GM12878 (cell line): Measurements from ENCODE around the gene CARD18. TPM values are rescaled to one million over a fixed set of nuclear protein-coding genes. Genes with fewer than 3 reads are reported as not detected.

Experiments used
- ATAC-seq: fragments of 200-7000 bp; cut with Tn5 transposase; 3 replicates; pipeline ENCODE4 v1.9.1; 2020; ENCODE audit warnings: mild to moderate bottlenecking, moderate library complexity
- BruUV-seq: library from RNA; stranded (reverse); fragments of 400-500 nt; replicated peaks from 2 replicates; lab custom pipeline; 2021; lab: Mats Ljungman, UMichigan
- CTCF ChIA-PET: fragments of 300-600 bp; sonication (Branson Sonifier 250); formaldehyde crosslinking; extraction: SDS; loops from one replicate; lab custom pipeline; 2021; ENCODE audit warnings: inconsistent platforms; lab: Yijun Ruan, JAX
- POLR2A ChIA-PET: fragments of 350-600 bp; formaldehyde crosslinking; extraction: SDS; loops from one replicate; lab custom pipeline; 2021; ENCODE audit warnings: inconsistent platforms; lab: Charles Lee
- RAD21 ChIA-PET: fragments of 300-600 bp; sonication (Branson Sonifier 250); formaldehyde crosslinking; loops from one replicate; lab custom pipeline; 2023; ENCODE audit warnings: antibody characterized with exemption; ENCODE audit not compliant: unreplicated experiment; lab: Charles Lee
- SMC1A ChIA-PET: fragments of 300-600 bp; sonication (Branson Sonifier 250); formaldehyde crosslinking; loops from one replicate; lab custom pipeline; 2023; ENCODE audit not compliant: unreplicated experiment, uncharacterized antibody; lab: Charles Lee
- DNase-seq: peaks from one replicate; pipeline ENCODE4 v3.0.0-alpha.2; 2011; ENCODE audit warnings: low read depth, low spot score
- FAIRE-seq: peaks from 3 replicates; lab custom pipeline; 2011; peaks lifted over from hg19 to GRCh38; lab: Jason Lieb, UNC
- H2AFZ ChIP-seq: 2 replicates; pipeline ENCODE4 v1.6.0; 2011; ENCODE audit warnings: low read depth, low read length, control low read depth; ENCODE audit not compliant: control insufficient read depth
- H3K27ac ChIP-seq: 2 replicates; pipeline ENCODE4 v1.5.1; 2011; ENCODE audit warnings: control low read depth; ENCODE audit not compliant: control insufficient read depth, insufficient read depth
- H3K27me3 ChIP-seq, 2 experiments: replicated peaks in 1 of 2; 2 replicates each; pipeline versions ENCODE4 v1.6.0 to v1.6.1; 2011; ENCODE audit warnings: low read length in 1 of 2; ENCODE audit not compliant: control insufficient read depth in 2 of 2, insufficient read depth in 2 of 2
- H3K36me3 ChIP-seq, 2 experiments: 2 replicates each; pipeline ENCODE4 v1.5.1; 2011; ENCODE audit warnings: low read length in 1 of 2; ENCODE audit not compliant: control insufficient read depth in 2 of 2, insufficient read depth in 2 of 2
- H3K4me1 ChIP-seq: 2 replicates; pipeline ENCODE4 v1.6.1; 2011; ENCODE audit warnings: mild to moderate bottlenecking, low read length, moderate library complexity, mixed read lengths; ENCODE audit not compliant: control insufficient read depth, insufficient read depth
- H3K4me2 ChIP-seq: 2 replicates; pipeline ENCODE4 v1.6.0; 2011; ENCODE audit warnings: control low read depth; ENCODE audit not compliant: control insufficient read depth, insufficient read depth
- H3K4me3 ChIP-seq: fragments of 200-600 bp; sonication (generic); 2 replicates; pipeline ENCODE4 v1.5.1; 2016
- H3K79me2 ChIP-seq: 2 replicates; pipeline ENCODE4 v1.6.0; 2011; ENCODE audit warnings: low read length; ENCODE audit not compliant: control insufficient read depth, insufficient read depth
- H3K9ac ChIP-seq: 2 replicates; pipeline ENCODE4 v1.8.0; 2011; ENCODE audit warnings: low read length, control low read depth, mixed read lengths; ENCODE audit not compliant: control insufficient read depth, insufficient read depth
- H3K9me3 ChIP-seq: replicated peaks from 3 replicates; pipeline ENCODE4 v1.5.1; 2011; ENCODE audit warnings: mild to moderate bottlenecking, low read length; ENCODE audit not compliant: control insufficient read depth, insufficient read depth
- H4K20me1 ChIP-seq: 2 replicates; pipeline ENCODE4 v1.6.0; 2011; ENCODE audit not compliant: control insufficient read depth, insufficient read depth
- ATF7 ChIP-seq: fragments of 450-650 bp; IDR thresholded peaks from 2 replicates; pipeline ENCODE4 v1.6.1; 2016; ENCODE audit warnings: low read depth, mild to moderate bottlenecking
- HDGF ChIP-seq: fragments of 450-650 bp; IDR thresholded peaks from 2 replicates; pipeline ENCODE4 v1.6.1; 2016; ENCODE audit warnings: antibody characterized with exemption
- JUND ChIP-seq: IDR thresholded peaks from 2 replicates; pipeline ENCODE4 v1.6.1; 2012; ENCODE audit warnings: low read depth, mild to moderate bottlenecking, low read length, improper control_type of control experiment, moderate library complexity
- KDM1A ChIP-seq: fragments of 200-600 bp; sonication (generic); IDR thresholded peaks from 2 replicates; pipeline ENCODE4 v1.6.1; 2016; ENCODE audit warnings: borderline replicate concordance
- MXI1 ChIP-seq: fragments of 150-350 bp; IDR thresholded peaks from 2 replicates; pipeline ENCODE4 v1.6.1; 2011; ENCODE audit warnings: low read depth, mild to moderate bottlenecking, inconsistent platforms, low read length, improper control_type of control experiment
- SMARCA5 ChIP-seq: fragments of 450-650 bp; IDR thresholded peaks from 2 replicates; pipeline ENCODE4 v1.6.1; 2017; ENCODE audit warnings: mild to moderate bottlenecking
- STAT3 ChIP-seq: IDR thresholded peaks from 2 replicates; pipeline ENCODE4 v1.6.1; 2011; ENCODE audit warnings: low read depth, low read length, improper control_type of control experiment
- TCF3 ChIP-seq: IDR thresholded peaks from 2 replicates; pipeline ENCODE4 v1.6.1; 2012; ENCODE audit warnings: low read depth, mild to moderate bottlenecking, low read length, borderline replicate concordance; ENCODE audit not compliant: insufficient read depth
- WGBS: methylation state at CpG from one replicate; pipeline ENCODE4 v1.1.6; 2016; ENCODE audit warnings: low lambda C conversion rate; ENCODE audit not compliant: insufficient replicate concordance, insufficient coverage; ENCODE audit errors: missing lambda C conversion rate; 5-methylcytosine and 5-hydroxymethylcytosine counted together
- in situ Hi-C: fragments of 300-500 bp; cut with MboI; formaldehyde crosslinking; loops from 9 replicates; pipeline ENCODE4 v1.14.3; 2018; ENCODE audit warnings: mixed read lengths
- intact Hi-C: fragments of 100-400 bp; cut with micrococcal nuclease; formaldehyde crosslinking; loops from one replicate; pipeline ENCODE4 v1.14.2; 2022; ENCODE audit not compliant: unreplicated experiment
- polyA plus RNA-seq, 11 experiments: library from polyadenylated mRNA; depleted of rRNA in 4 of 11; unstranded in 6 of 11; stranded (reverse) in 5 of 11; fragments of >200 nt; fragmentation: Nextera tagmentation in 4 of 11; fragmentation: Illumina TruSeq in 1 of 11; extraction: Ambion mirVana in 4 of 11; extraction: Trizol in 1 of 11; gene quantifications; 1 replicate in 1 of 11; 2 replicates in 10 of 11; pipeline versions ENCODE4 v1.2.1 to v1.2.3, GENCODE V29; 2011 to 2016; ENCODE audit warnings: inconsistent platforms in 2 of 11, missing spikeins in 2 of 11, low read depth in 1 of 11
- total RNA-seq, 4 experiments: library from RNA; depleted of rRNA in 3 of 4; stranded (reverse); fragments of >200 nt in 3 of 4; fragmentation: Illumina TruSeq in 1 of 4; extraction: Trizol in 1 of 4; gene quantifications; 2 replicates each; pipeline versions ENCODE4 v1.2.1 to v1.2.3, GENCODE V29; 2013 to 2021
- TF ChIP-seq, protein P1 (sequence below): fragments of 150-350 bp; IDR thresholded peaks from 2 replicates; pipeline ENCODE4 v1.6.1; 2016; ENCODE audit warnings: low read depth, low read length
- TF ChIP-seq, protein P2 (sequence below): fragments of 450-650 bp; formaldehyde crosslinking; IDR thresholded peaks from 2 replicates; pipeline ENCODE4 v1.5.0; 2022; ENCODE audit warnings: mild to moderate bottlenecking, missing genetic modification characterization
- TF ChIP-seq, protein P3 (sequence below): fragments of 450-650 bp; IDR thresholded peaks from 2 replicates; pipeline ENCODE4 v1.6.1; 2017; ENCODE audit warnings: mild to moderate bottlenecking

Gene CARD18
- total and polyA plus RNA-seq, 10 of the 15 experiments (the other 5 are each of a cell fraction or from before 2014, with no cell fraction given): not detected

DNA sequence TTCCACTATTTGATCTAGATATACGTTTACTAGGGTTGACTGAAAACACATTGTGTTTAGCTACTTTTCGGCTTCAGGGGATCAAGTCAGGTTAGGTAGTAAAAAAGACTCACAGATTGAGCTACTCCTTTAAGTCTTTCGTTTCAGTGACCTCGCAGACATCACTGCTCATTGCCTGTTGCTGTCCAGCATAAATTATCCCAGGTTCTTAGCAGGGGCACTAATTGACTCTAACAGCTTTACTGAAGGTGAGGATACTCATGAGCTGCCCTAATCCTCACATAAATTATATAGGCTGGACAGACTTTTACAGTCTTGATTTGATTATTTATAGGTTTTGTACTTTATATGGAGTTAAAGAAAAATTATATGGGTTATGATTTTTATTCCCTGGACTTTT lies 3.7 kb downstream of the CARD18 start:
- CTCF ChIA-PET: no interaction called here
- RAD21 ChIA-PET: no interaction called here
- Histone ChIP-seq H3K27ac (no peak overlapping the region), H3K9me3 (no peaks in the 10 kb centered on the region), H3K9ac (no peak overlapping the region), H3K4me2 (no peak overlapping the region), H3K4me3 (no peak overlapping the region), H3K36me3 (no peaks in the 10 kb centered on the region), H4K20me1 (no peaks in the 10 kb centered on the region), H2AFZ (no peak overlapping the region), H3K27me3 (peaks cover 0 to 3% of the 10 kb centered on the region in 2 experiments; a peak in 1 of 4 replicates), H3K79me2 (no peaks in the 10 kb centered on the region), H3K4me1 (no peaks in the 10 kb centered on the region)
- intact Hi-C loops: no loop called here
- FAIRE-seq (no peak), ATAC-seq (no peak), DNase-seq (no peak)
- in situ Hi-C loops: no loop called here
- POLR2A ChIA-PET: no interaction called here
- no peak for TF ChIP-seq STAT3
- TF ChIP-seq MXI1: no peak
- TF ChIP-seq, protein P1, sequence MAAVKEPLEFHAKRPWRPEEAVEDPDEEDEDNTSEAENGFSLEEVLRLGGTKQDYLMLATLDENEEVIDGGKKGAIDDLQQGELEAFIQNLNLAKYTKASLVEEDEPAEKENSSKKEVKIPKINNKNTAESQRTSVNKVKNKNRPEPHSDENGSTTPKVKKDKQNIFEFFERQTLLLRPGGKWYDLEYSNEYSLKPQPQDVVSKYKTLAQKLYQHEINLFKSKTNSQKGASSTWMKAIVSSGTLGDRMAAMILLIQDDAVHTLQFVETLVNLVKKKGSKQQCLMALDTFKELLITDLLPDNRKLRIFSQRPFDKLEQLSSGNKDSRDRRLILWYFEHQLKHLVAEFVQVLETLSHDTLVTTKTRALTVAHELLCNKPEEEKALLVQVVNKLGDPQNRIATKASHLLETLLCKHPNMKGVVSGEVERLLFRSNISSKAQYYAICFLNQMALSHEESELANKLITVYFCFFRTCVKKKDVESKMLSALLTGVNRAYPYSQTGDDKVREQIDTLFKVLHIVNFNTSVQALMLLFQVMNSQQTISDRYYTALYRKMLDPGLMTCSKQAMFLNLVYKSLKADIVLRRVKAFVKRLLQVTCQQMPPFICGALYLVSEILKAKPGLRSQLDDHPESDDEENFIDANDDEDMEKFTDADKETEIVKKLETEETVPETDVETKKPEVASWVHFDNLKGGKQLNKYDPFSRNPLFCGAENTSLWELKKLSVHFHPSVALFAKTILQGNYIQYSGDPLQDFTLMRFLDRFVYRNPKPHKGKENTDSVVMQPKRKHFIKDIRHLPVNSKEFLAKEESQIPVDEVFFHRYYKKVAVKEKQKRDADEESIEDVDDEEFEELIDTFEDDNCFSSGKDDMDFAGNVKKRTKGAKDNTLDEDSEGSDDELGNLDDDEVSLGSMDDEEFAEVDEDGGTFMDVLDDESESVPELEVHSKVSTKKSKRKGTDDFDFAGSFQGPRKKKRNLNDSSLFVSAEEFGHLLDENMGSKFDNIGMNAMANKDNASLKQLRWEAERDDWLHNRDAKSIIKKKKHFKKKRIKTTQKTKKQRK: no peak
- TF ChIP-seq SMARCA5: no peak
- no peak for TF ChIP-seq KDM1A
- TF ChIP-seq, protein P2, sequence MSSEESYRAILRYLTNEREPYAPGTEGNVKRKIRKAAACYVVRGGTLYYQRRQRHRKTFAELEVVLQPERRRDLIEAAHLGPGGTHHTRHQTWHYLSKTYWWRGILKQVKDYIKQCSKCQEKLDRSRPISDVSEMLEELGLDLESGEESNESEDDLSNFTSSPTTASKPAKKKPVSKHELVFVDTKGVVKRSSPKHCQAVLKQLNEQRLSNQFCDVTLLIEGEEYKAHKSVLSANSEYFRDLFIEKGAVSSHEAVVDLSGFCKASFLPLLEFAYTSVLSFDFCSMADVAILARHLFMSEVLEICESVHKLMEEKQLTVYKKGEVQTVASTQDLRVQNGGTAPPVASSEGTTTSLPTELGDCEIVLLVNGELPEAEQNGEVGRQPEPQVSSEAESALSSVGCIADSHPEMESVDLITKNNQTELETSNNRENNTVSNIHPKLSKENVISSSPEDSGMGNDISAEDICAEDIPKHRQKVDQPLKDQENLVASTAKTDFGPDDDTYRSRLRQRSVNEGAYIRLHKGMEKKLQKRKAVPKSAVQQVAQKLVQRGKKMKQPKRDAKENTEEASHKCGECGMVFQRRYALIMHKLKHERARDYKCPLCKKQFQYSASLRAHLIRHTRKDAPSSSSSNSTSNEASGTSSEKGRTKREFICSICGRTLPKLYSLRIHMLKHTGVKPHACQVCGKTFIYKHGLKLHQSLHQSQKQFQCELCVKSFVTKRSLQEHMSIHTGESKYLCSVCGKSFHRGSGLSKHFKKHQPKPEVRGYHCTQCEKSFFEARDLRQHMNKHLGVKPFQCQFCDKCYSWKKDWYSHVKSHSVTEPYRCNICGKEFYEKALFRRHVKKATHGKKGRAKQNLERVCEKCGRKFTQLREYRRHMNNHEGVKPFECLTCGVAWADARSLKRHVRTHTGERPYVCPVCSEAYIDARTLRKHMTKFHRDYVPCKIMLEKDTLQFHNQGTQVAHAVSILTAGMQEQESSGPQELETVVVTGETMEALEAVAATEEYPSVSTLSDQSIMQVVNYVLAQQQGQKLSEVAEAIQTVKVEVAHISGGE (CRISPR knock-in tag): no peak
- TF ChIP-seq, protein P3, sequence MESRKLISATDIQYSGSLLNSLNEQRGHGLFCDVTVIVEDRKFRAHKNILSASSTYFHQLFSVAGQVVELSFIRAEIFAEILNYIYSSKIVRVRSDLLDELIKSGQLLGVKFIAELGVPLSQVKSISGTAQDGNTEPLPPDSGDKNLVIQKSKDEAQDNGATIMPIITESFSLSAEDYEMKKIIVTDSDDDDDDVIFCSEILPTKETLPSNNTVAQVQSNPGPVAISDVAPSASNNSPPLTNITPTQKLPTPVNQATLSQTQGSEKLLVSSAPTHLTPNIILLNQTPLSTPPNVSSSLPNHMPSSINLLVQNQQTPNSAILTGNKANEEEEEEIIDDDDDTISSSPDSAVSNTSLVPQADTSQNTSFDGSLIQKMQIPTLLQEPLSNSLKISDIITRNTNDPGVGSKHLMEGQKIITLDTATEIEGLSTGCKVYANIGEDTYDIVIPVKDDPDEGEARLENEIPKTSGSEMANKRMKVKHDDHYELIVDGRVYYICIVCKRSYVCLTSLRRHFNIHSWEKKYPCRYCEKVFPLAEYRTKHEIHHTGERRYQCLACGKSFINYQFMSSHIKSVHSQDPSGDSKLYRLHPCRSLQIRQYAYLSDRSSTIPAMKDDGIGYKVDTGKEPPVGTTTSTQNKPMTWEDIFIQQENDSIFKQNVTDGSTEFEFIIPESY: no peak
- TF ChIP-seq JUND: no peak
- no peak for TF ChIP-seq HDGF
- no peak for TF ChIP-seq TCF3
- TF ChIP-seq ATF7: no peak
- WGBS: 9% methylated on average over 4 of the region's 4 CpGs
- SMC1A ChIA-PET: no interaction called here
- BruUV-seq: no TSS peak
